Fibroblast of skin of back (primary cell): ENCODE results near the gene IL6ST.
"Not testable (repeated sequence)": the region's sequence is repeated elsewhere in the genome, so short reads cannot be mapped to it uniquely, and the experiment has no call there.

Experiments
- DNase-seq: peaks from one replicate; pipeline ENCODE4 v3.0.0-alpha.2; 2013

IL6ST gene

GRCh38 chr5:55960779-55961178 is 34.0 kb downstream of the IL6ST start:
- no peak for DNase-seq

GRCh38 chr5:55959208-55959607 is 35.6 kb downstream of the IL6ST start:
- no peak for DNase-seq

DNA sequence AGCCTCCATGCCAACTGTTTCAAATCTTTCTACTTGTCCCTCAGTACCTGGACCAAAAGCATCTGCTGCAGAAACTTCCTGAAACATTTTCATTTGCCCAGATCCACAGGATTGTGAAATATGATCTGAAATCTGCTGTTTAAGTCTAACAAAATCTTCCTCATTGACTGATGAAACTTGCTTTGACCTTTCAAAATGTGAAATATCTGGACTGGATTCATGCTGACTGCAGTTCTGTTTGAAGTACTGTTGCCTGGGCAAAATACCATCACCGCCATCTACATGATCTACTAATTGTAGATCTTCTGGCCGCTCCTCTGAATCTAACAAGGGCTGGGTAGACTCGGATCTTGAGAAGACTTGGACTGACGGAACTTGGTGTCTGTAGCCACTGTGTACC is 53.6 kb downstream of the IL6ST start:
- DNase-seq = not testable (repeated sequence)

- DNase-seq = not testable (repeated sequence)
These were observed 57.2 kb downstream of the IL6ST start for GRCh38 chr5:55937598-55937997.

DNA sequence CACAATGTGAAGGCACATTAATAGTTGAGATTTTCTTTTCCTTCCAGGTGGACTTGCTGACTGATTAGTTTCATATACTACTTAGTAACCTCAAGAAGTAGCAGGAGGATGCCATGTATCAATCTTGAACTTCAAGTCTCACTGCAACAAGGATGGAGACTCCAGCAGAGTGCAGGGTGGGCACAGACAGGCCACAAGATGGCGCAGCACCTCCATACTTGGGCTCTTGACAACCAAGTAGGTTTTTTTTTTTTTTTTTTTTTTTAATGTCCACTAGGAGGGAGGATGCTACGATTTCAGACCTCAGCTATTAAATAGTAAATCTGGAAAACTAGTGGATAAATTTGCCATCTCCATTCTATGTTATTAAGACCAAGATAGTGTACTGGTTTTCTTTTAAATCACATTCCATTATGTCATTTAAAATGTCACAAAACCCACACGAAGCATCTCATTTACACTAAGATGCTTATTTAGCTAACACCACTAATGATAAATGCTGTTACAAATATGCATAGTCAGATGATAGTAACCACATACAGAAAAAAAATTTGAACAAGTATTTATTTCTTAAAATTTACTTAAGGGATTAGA is 58.6 kb downstream of the IL6ST start:
- peak; percentile 74 for DNase-seq

DNA sequence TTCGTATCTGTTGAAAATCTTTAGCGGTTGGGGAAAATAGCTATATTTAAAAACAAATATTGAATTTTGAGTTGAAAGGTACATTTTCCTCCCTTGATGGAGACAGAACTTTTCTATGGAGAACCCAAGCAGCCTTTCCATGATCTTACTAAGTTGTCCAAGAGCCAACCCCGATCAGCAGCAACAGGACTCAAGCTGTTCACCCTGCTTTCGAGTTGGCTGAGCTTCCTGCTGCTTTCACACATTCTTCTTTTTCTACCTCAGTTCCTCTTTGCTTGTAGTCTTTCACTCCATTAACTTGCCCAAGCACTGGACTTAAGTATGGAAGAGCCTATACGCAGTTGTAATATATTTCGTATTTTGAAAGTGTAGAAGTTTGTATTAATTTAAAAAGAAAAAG is 59.4 kb downstream of the IL6ST start:
- DNase-seq = no peak

DNA sequence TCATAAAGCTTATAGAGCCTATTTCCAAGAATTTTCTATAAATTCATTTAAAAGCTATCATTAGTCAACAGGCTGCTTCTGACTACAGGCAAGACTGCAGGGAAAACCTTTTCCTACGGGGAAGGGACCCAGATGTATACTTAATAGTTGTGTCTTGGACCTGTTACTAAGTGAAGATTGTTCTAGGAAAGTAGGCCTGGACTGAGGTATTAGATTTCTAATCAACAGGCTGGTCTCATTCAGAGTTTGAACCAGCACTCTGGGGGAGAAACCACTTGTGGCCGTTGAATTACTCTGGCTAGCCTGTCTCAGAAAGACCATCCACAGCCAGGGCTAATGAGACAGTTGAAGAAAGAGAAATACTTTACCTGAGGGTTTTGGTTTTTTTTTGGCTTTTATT is 60.0 kb downstream of the IL6ST start:
- no peak for DNase-seq

DNA sequence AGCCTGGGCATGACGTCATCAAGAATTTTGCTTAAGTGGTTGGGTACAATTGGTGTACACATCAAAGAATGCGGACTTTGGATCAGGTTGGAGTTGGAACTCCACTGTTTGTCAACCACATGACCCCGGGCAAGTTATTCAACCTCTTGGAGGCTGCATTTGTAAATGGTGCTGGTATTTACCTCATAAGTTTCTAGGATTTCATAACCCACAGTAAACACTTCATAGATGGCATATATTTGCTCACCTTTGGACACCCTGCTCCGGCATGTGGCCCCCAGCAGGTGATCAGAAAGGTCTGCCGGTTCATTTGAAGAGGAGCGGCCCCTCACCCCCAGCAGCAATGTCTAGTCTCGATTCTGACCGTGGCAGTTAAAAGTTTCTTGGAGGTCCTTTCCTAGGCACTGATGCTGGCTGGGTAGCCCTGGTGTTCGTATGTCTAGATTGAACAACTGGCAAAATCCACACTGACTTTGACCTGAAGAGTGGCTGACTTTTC is 60.6 kb downstream of the IL6ST start:
- DNase-seq = no peak

- DNase-seq = no peak
These were observed 61.2 kb downstream of the IL6ST start for GRCh38 chr5:55933377-55934114.

DNA sequence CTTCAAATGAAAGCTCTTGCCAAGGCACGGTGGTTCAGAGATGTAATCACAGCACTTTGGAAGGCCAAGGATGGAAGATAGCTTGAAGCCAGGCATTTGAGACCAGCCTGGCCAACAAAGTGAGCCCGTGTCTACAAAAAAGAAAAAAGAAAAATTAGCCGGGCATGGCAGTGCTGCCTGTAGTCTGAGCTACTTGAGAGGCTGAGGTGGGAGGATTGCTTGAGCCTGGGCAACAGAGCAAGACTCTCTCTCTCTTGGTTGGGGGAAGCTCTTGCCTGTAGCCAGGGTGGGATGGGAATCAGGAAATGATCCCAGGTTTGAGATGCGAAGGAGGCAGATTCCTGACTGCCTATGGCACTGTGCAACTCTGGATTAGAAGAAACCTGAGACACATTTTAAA is 62.1 kb downstream of the IL6ST start:
- DNase-seq = no peak

GRCh38 chr5:55929020-55929799 is 65.6 kb downstream of the IL6ST start:
- DNase-seq = no peak

GRCh38 chr5:55927861-55928655 is 66.7 kb downstream of the IL6ST start:
- DNase-seq = no peak

DNA sequence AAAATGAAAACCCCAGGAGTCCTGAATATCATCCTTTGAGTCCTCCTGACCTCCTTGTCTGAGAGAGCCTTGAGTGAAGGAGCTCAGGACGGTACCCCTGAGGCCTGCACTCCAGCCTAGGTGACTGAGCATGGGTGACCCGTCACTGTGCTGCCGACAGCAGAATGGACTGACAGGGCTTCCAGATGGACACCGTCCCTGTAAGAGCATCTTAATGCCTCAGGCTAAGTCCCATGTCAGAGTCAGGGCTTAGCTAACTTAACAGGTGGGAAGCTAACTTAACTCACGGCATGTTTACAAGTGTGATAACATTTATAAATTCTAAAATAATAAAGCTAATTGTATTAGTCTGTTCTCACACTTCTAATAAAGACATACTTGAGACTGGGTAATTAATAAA is 68.3 kb downstream of the IL6ST start:
- DNase-seq = no peak

- DNase-seq = no peak
These were observed 69.1 kb downstream of the IL6ST start for GRCh38 chr5:55925712-55926111.

DNA sequence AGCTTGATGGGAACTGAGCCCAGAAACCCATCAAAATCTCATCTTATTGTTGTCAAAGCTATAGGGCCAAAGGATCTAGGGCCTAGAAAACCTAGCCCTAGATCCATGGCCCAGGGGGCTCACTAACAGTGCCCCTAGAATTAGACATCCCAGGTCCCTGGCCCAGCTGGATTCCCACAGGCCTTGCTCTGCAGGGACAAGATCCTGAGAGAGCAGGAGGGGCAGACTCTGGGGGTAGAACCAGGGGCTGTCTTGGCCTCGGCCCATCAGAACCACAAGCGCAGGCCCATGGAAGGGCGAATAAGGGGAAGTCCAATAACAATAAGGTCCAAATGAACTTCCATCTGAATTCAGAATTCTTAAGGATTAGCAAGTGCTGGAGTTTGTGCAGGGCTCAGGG is 69.6 kb downstream of the IL6ST start:
- DNase-seq = no peak

GRCh38 chr5:55924744-55925143 is 70.0 kb downstream of the IL6ST start:
- no peak for DNase-seq

- DNase-seq = no peak
These were observed 70.8 kb downstream of the IL6ST start for GRCh38 chr5:55923865-55924500.

DNA sequence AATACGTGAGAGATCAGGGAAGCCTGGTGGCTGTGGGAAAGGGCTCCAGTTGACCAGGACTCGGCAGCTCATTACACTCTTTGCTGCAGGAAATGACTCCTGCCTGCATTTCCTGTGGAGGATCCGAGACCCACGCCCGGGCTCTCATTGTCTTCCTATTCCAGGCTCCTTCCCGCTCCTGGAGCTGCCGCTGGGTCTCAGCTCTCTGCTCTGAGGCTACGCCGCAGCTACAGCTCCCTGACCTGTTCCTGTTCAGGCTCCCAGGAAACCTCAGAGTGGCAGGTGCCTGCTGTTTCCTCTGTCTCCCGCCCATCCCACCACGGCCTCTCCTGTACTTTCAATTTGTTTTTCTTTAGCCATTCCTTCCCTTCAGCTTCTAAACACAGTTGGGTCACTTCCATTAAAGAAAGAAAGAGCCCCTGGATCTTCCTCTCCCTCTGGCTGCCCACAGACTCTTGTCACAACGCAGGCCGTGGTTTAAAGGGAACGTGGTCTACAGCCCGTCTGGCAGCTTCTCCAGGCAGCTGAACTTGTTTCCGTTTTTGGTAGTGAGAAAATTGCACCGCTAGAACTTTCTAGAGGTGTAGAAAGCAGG is 71.5 kb downstream of the IL6ST start:
- DNase-seq = peak; percentile 45

GRCh38 chr5:55921617-55922016 is 73.1 kb downstream of the IL6ST start:
- no peak for DNase-seq

GRCh38 chr5:55920784-55921183 is 74.0 kb downstream of the IL6ST start:
- no peak for DNase-seq

- no peak for DNase-seq
These were observed 75.1 kb downstream of the IL6ST start for GRCh38 chr5:55919625-55920024.
